Measurements from ENCODE around the gene TMEM72. TPM values are rescaled to one million over a fixed set of nuclear protein-coding genes. Genes with fewer than 3 reads are reported as not detected.

The TMEM72 gene
- total RNA-seq, 1 experiment from 2014 or later: not detected

DNA sequence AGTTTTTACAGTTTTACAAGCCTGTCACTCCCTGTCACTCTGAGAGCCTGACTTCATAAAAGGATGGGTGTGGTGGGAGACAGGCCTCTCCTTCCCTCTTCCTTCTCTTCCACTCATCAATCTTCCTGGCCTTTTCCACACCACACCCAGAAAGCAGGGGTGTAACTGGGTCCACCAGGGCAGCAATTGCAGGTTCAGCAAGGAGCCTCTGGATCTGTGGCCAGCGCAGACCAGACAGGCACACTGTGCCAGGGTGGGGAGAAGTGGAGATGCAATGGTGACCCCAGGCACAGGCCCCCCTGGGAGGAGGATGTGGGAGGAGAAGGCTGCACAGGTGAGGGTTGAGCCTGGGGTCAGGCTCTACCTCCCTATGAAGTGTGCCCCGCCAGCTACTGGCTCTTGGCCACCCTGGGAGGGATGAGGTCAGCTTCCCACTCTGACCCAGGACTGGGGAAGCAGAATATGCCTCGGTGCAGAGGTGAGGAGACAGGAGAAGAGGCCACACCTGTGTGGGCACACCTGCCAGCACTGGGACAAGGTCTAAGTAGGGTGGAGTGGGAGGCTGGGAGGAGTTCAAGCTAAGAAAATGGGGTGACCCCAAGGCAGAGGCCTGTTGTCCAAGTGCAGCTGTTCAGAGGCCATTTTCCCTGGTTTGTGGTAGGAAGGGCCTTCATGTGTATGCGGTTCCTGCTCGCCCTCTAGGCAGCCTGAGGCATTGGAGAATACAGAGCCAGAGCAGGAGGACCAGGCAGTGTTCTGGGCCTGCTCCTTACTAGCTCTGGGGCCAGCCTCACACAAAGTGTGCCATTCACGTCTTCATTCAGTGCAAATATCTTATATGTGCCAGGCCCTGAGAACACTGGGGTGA is 20.2 kb upstream of the TMEM72 start:
- H2BK20ac ChIP-seq (ENCODE audit: low read depth, low read length, poor library complexity, severe bottlenecking): no peak overlapping the region
- H3K56ac ChIP-seq (ENCODE audit: insufficient read length, low read depth, low read length): no peak overlapping the region
- no peak overlapping the region for H3K18ac ChIP-seq (ENCODE audit: insufficient read length, low read depth, low read length)
- H3K27ac ChIP-seq (ENCODE audit: insufficient read length, low read depth, low read length): no peak overlapping the region
- no peak overlapping the region for H2AFZ ChIP-seq (ENCODE audit: low read length)
- no CpG with 5 or more reads among the region's 6 CpGs for WGBS (ENCODE audit: extremely low coverage, insufficient read length, low lambda C conversion rate)
- H3K4me3 Mint-ChIP-seq: no peak overlapping the region
- no peak overlapping the region for H2BK5ac ChIP-seq (ENCODE audit: insufficient read length, low read length)
- H2AK5ac ChIP-seq (ENCODE audit: insufficient read length, low read length): no peak overlapping the region
- no peak overlapping the region for H4K91ac ChIP-seq (ENCODE audit: insufficient read length, low read depth, low read length)
- no peaks in the 10 kb centered on the region; a peak in 1 of 7 replicates for H3K36me3 Mint-ChIP-seq (ENCODE audit: insufficient read depth in 1 of 3, low read depth in 3 of 3)
- peaks cover 4% of the 10 kb centered on the region; the same call in 1 of the 2 replicates for H3K27me3 Mint-ChIP-seq (ENCODE audit: low read depth)
- H2BK12ac ChIP-seq (ENCODE audit: insufficient read length, low read depth, low read length): no peak overlapping the region
- no peaks in the 10 kb centered on the region for H3K79me1 ChIP-seq (ENCODE audit: insufficient read depth, low read depth, low read length, poor library complexity, severe bottlenecking)
- peak overlapping the region in 1 of 3 experiments; percentile 72; a peak in 2 of 7 replicates for H3K27ac Mint-ChIP-seq
- H3K9me3 Mint-ChIP-seq: no peaks in the 10 kb centered on the region; a peak in 1 of 5 replicates
- no peaks in the 10 kb centered on the region for H3K23me2 ChIP-seq (ENCODE audit: insufficient read length, low read depth, low read length, poor library complexity, severe bottlenecking)
- no peak overlapping the region for H2BK120ac ChIP-seq (ENCODE audit: low read depth, low read length, poor library complexity, severe bottlenecking)
- H4K8ac ChIP-seq (replicated peaks; ENCODE audit: insufficient read length, low read depth, low read length): peak overlapping the region; percentile 32
- no peak overlapping the region for H4K5ac ChIP-seq (ENCODE audit: insufficient read length, low read depth, low read length)
- no peaks in the 10 kb centered on the region for H3K9me3 ChIP-seq (ENCODE audit: control insufficient read depth, low read depth, low read length)
- H2BK15ac ChIP-seq (ENCODE audit: low read depth, low read length): no peak overlapping the region
- no peak overlapping the region; the same call in 1 of the 2 replicates for H3K4ac ChIP-seq (ENCODE audit: low read depth, low read length)
- no peak for DNase-seq
- H3K9ac ChIP-seq (ENCODE audit: extremely low read depth, insufficient read length, low read length): no peak overlapping the region
- TF ChIP-seq, protein P1, sequence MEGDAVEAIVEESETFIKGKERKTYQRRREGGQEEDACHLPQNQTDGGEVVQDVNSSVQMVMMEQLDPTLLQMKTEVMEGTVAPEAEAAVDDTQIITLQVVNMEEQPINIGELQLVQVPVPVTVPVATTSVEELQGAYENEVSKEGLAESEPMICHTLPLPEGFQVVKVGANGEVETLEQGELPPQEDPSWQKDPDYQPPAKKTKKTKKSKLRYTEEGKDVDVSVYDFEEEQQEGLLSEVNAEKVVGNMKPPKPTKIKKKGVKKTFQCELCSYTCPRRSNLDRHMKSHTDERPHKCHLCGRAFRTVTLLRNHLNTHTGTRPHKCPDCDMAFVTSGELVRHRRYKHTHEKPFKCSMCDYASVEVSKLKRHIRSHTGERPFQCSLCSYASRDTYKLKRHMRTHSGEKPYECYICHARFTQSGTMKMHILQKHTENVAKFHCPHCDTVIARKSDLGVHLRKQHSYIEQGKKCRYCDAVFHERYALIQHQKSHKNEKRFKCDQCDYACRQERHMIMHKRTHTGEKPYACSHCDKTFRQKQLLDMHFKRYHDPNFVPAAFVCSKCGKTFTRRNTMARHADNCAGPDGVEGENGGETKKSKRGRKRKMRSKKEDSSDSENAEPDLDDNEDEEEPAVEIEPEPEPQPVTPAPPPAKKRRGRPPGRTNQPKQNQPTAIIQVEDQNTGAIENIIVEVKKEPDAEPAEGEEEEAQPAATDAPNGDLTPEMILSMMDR (conservative IDR thresholded peaks at IDR 0.05): no peak
- no peaks in the 10 kb centered on the region for H4K20me1 ChIP-seq (ENCODE audit: control insufficient read depth, insufficient read depth, insufficient read length)
- peaks cover 0 to 6% of the 10 kb centered on the region in 2 experiments; a peak in 1 of 4 replicates for H3K4me1 Mint-ChIP-seq
- no peak overlapping the region for H3K23ac ChIP-seq (ENCODE audit: insufficient read length, low read depth, low read length)
- H3T11ph ChIP-seq (ENCODE audit: low read length): no peak overlapping the region
- no peak overlapping the region for H3K4me2 ChIP-seq (ENCODE audit: insufficient read depth, insufficient read length, low read length)
- H3K14ac ChIP-seq (ENCODE audit: insufficient read depth, low read length): no peak overlapping the region; the same call in 1 of the 2 replicates
- no peaks in the 10 kb centered on the region for H3K4me1 ChIP-seq (ENCODE audit: insufficient read depth, low read length)
- no peaks in the 10 kb centered on the region for H3K79me2 ChIP-seq (ENCODE audit: insufficient read depth, low read length)
- no peaks in the 10 kb centered on the region for H3K27me3 ChIP-seq (ENCODE audit: insufficient read depth, low read length)

All from H9 (cell line).